ENCODE measurements around the gene TMEM131L. TPM values are rescaled to one million over a fixed set of nuclear protein-coding genes. Genes with fewer than 3 reads are reported as not detected.

Gene TMEM131L
- polyA plus RNA-seq, 1 donor (not counting 4 experiments of a cell fraction or from before 2014, with no cell fraction given): 10.3 TPM

GRCh38 chr4:153474251-153474650 lies 8.1 kb downstream of the TMEM131L start:
- H3K4me2 ChIP-seq (ENCODE audit: control insufficient read depth, extremely low read depth, insufficient read depth, low read depth, low read length): no peak overlapping the region
- dilution Hi-C loops (cut with MboI; ENCODE audit: extremely low pct_ligation_motif_present, low sequenced_read_pairs): no loop called here
- no peak for TF ChIP-seq CTCF (optimal IDR thresholded peaks at IDR 0.05 in 1 of 3, IDR thresholded peaks at IDR 0.05 in 1 of 3, conservative IDR thresholded peaks at IDR 0.05 in 1 of 3; ENCODE audit: extremely low read depth in 1 of 3, insufficient read depth in 2 of 3, low read length in 3 of 3)
- TF ChIP-seq EZH2 (IDR thresholded peaks at IDR 0.05; ENCODE audit: low read length): no peak
- no peaks in the 10 kb centered on the region for H4K20me1 ChIP-seq (ENCODE audit: control insufficient read depth, extremely low read depth, insufficient read depth, low read length)
- DNase-seq (ENCODE audit: low read depth, low spot score): no peak
- no peaks in the 10 kb centered on the region for H3K9me3 ChIP-seq (ENCODE audit: control insufficient read depth, low read depth, low read length)
- H3K9me1 ChIP-seq (ENCODE audit: control insufficient read depth, extremely low read depth, insufficient read depth, low read length): no peaks in the 10 kb centered on the region
- no peaks in the 10 kb centered on the region for H3K27me3 ChIP-seq (ENCODE audit: control insufficient read depth, extremely low read depth, insufficient read depth, low read length)
- H3K4me3 ChIP-seq (ENCODE audit: control insufficient read depth in 2 of 3, extremely low read depth in 1 of 3, insufficient read depth in 2 of 3, low read depth in 1 of 3, low read length in 3 of 3): no peak overlapping the region
- H3K27ac ChIP-seq (ENCODE audit: control insufficient read depth, insufficient read depth, low read length): no peak overlapping the region
- H2AFZ ChIP-seq (ENCODE audit: control insufficient read depth, low read length): no peak overlapping the region
- peaks cover 0 to 6% of the 10 kb centered on the region in 2 experiments for H3K36me3 ChIP-seq (ENCODE audit: control insufficient read depth in 2 of 2, extremely low read depth in 1 of 2, insufficient read depth in 2 of 2, low read length in 2 of 2)
- peaks cover 24% of the 10 kb centered on the region for H3K79me2 ChIP-seq (ENCODE audit: control insufficient read depth, insufficient read depth, low read length)
- no peak overlapping the region for H3K9ac ChIP-seq (ENCODE audit: control insufficient read depth, extremely low read depth, insufficient read depth, low read length)
- H3K4me1 ChIP-seq (ENCODE audit: control insufficient read depth, extremely low read depth, insufficient read depth, low read length): peaks cover 28% of the 10 kb centered on the region
- FAIRE-seq: no peak

GRCh38 chr4:153476829-153477574 lies 10.8 kb downstream of the TMEM131L start:
- peak; percentile 82 for FAIRE-seq
- peak overlapping the region; percentile 27 for H3K4me2 ChIP-seq (ENCODE audit: control insufficient read depth, extremely low read depth, insufficient read depth, low read depth, low read length)
- H3K9me1 ChIP-seq (ENCODE audit: control insufficient read depth, extremely low read depth, insufficient read depth, low read length): no peaks in the 10 kb centered on the region
- peaks cover 0 to 6% of the 10 kb centered on the region in 2 experiments for H3K36me3 ChIP-seq (ENCODE audit: control insufficient read depth in 2 of 2, extremely low read depth in 1 of 2, insufficient read depth in 2 of 2, low read length in 2 of 2)
- no peaks in the 10 kb centered on the region for H3K27me3 ChIP-seq (ENCODE audit: control insufficient read depth, extremely low read depth, insufficient read depth, low read length)
- H3K4me3 ChIP-seq (ENCODE audit: control insufficient read depth in 2 of 3, extremely low read depth in 1 of 3, insufficient read depth in 2 of 3, low read depth in 1 of 3, low read length in 3 of 3): no peak overlapping the region
- DNase-seq (ENCODE audit: low read depth, low spot score): no peak
- no peak for TF ChIP-seq CTCF (optimal IDR thresholded peaks at IDR 0.05 in 1 of 3, IDR thresholded peaks at IDR 0.05 in 1 of 3, conservative IDR thresholded peaks at IDR 0.05 in 1 of 3; ENCODE audit: extremely low read depth in 1 of 3, insufficient read depth in 2 of 3, low read length in 3 of 3)
- no peak for TF ChIP-seq EZH2 (IDR thresholded peaks at IDR 0.05; ENCODE audit: low read length)
- H3K4me1 ChIP-seq (ENCODE audit: control insufficient read depth, extremely low read depth, insufficient read depth, low read length): peaks cover 19% of the 10 kb centered on the region
- no peak overlapping the region for H2AFZ ChIP-seq (ENCODE audit: control insufficient read depth, low read length)
- no peak overlapping the region for H3K9ac ChIP-seq (ENCODE audit: control insufficient read depth, extremely low read depth, insufficient read depth, low read length)
- H3K27ac ChIP-seq (ENCODE audit: control insufficient read depth, insufficient read depth, low read length): peak overlapping the region; percentile 11
- dilution Hi-C loops (cut with MboI; ENCODE audit: extremely low pct_ligation_motif_present, low sequenced_read_pairs): no loop called here
- H4K20me1 ChIP-seq (ENCODE audit: control insufficient read depth, extremely low read depth, insufficient read depth, low read length): no peaks in the 10 kb centered on the region
- H3K79me2 ChIP-seq (ENCODE audit: control insufficient read depth, insufficient read depth, low read length): peaks cover 9% of the 10 kb centered on the region
- no peaks in the 10 kb centered on the region for H3K9me3 ChIP-seq (ENCODE audit: control insufficient read depth, low read depth, low read length)

All from keratinocyte (primary cell).